ENCODE data around the gene MARCHF2.

- TF ChIP-seq CTCF (IDR thresholded peaks at IDR 0.05; ENCODE audit: low read length), result no peak
- TF ChIP-seq EZH2 (IDR thresholded peaks at IDR 0.05; ENCODE audit: borderline replicate concordance, low read length), result no peak
These were observed 70.1 kb downstream of the MARCHF2 start for GRCh38 chr19:8483165-8483564.
